Activated naive CD8-positive, alpha-beta T cell (primary cell): ENCODE measurements around the gene GRXCR1.

Experiments used
- H3K27ac Mint-ChIP-seq: one replicate; pipeline ENCODE4 v1.8.0; 2021; ENCODE audit warnings: mixed read lengths
- H3K27me3 Mint-ChIP-seq: one replicate; pipeline ENCODE4 v1.8.0; 2021; ENCODE audit warnings: mixed read lengths
- H3K36me3 Mint-ChIP-seq: one replicate; pipeline ENCODE4 v1.8.0; 2021; ENCODE audit warnings: mixed read lengths
- H3K4me1 Mint-ChIP-seq: one replicate; pipeline ENCODE4 v1.8.0; 2021; ENCODE audit warnings: low read depth, mixed read lengths
- H3K4me3 Mint-ChIP-seq: one replicate; pipeline ENCODE4 v1.8.0; 2021; ENCODE audit warnings: mild to moderate bottlenecking, mixed read lengths
- H3K9me3 Mint-ChIP-seq: one replicate; pipeline ENCODE4 v1.8.0; 2021; ENCODE audit warnings: low read depth, mixed read lengths

The GRXCR1 gene

DNA sequence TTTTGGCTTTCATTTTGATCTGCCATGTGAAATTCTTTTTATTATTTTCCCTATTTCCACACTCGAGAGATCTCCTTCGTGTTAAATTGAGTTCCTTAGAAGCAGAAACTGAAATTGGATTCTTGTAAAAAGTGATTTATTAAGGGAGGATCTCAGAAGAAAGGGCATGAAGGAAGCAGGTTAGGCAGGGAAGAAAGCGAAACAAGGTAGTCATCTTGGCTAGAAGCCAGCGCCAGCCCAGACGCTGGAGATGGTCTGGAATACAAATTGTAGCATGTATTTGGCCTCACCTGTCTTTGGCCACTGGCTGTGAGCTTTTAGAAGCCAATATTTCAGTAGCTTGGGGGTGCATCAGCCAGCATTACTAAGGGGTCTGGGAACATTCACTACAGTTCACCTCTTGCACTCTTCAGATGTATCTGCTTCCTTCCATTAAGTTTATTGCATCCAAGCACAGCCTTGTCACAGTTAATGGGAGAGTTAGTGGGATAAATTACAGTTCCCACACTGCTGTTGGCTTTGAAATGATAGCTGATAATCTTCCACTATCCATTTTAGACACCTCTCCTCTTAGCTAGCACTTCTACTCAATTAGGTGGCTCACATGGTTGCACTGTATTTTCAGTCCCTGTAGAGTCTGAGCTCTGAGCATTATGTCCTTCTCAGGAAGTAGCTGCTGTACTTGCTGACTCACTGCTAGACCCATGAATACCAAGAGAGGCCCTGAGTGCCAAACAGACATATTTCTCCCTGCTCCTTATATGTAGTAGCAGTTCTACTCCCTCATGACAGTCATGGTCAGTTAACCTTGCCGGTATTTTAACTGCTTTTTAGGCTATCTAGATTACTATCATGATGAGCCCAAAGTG lies 14.6 kb downstream of the GRXCR1 start:
- no peak overlapping the region for H3K27ac Mint-ChIP-seq
- no peaks in the 10 kb centered on the region for H3K4me1 Mint-ChIP-seq
- no peaks in the 10 kb centered on the region for H3K36me3 Mint-ChIP-seq
- peaks cover 25% of the 10 kb centered on the region for H3K27me3 Mint-ChIP-seq
- no peak overlapping the region for H3K4me3 Mint-ChIP-seq
- no peaks in the 10 kb centered on the region for H3K9me3 Mint-ChIP-seq

DNA sequence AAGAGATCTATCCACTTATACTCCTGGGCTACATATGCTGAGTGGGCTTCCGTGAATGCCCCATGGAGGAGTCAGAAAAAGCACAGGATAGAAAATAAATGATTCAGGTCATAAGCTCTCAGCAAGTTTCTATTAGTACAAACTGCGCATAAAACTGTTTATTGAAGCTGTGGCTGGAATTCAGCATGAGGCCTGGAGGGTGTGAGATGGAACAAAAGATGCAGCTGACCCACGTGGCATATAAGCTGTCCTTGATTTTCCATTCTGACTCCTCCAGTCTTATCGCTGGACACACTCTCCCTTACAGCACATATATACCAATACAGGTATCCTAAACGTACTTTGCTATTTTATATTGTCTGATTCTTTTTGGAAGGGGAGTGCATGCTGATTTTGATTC lies 17.9 kb downstream of the GRXCR1 start:
- Mint-ChIP-seq H3K36me3 (no peaks in the 10 kb centered on the region), H3K27ac (no peak overlapping the region), H3K4me3 (no peak overlapping the region), H3K9me3 (no peaks in the 10 kb centered on the region), H3K4me1 (no peaks in the 10 kb centered on the region), H3K27me3 (peaks cover 22% of the 10 kb centered on the region)

DNA sequence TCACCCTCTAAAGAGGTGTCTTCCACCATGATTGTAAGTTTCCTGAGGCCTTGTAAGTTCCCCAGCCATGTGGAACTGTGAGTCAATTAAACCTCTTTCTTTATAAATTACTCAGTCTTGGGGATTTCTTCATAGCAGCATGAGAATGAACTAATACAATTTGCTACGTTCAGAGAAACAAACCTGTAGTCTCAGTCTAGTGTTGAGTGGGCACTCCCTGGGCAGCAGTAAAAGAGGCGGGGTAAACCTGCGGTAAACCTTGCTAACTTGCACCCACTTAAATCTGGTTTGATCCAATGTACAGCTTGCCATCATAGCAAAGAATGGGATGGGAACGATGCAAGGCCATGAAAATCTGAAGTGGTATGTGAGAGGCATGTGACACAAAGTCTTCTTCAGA lies 22.4 kb downstream of the GRXCR1 start:
- no peak overlapping the region for H3K27ac Mint-ChIP-seq
- no peaks in the 10 kb centered on the region for H3K9me3 Mint-ChIP-seq
- H3K27me3 Mint-ChIP-seq, result peaks cover 7% of the 10 kb centered on the region
- no peak overlapping the region for H3K4me3 Mint-ChIP-seq
- H3K36me3 Mint-ChIP-seq, result no peaks in the 10 kb centered on the region
- no peaks in the 10 kb centered on the region for H3K4me1 Mint-ChIP-seq

GRCh38 chr4:42915484-42915883 lies 23.0 kb downstream of the GRXCR1 start:
- no peak overlapping the region for H3K4me3 Mint-ChIP-seq
- H3K27ac Mint-ChIP-seq, result no peak overlapping the region
- H3K9me3 Mint-ChIP-seq, result no peaks in the 10 kb centered on the region
- peaks cover 4% of the 10 kb centered on the region for H3K27me3 Mint-ChIP-seq
- no peaks in the 10 kb centered on the region for H3K36me3 Mint-ChIP-seq
- no peaks in the 10 kb centered on the region for H3K4me1 Mint-ChIP-seq

- H3K36me3 Mint-ChIP-seq, result no peaks in the 10 kb centered on the region
- no peaks in the 10 kb centered on the region for H3K4me1 Mint-ChIP-seq
- peaks cover 2% of the 10 kb centered on the region for H3K27me3 Mint-ChIP-seq
- H3K4me3 Mint-ChIP-seq, result no peak overlapping the region
- no peak overlapping the region for H3K27ac Mint-ChIP-seq
- no peaks in the 10 kb centered on the region for H3K9me3 Mint-ChIP-seq
Observed at GRCh38 chr4:42917296-42917695, 24.8 kb downstream of the GRXCR1 start.

DNA sequence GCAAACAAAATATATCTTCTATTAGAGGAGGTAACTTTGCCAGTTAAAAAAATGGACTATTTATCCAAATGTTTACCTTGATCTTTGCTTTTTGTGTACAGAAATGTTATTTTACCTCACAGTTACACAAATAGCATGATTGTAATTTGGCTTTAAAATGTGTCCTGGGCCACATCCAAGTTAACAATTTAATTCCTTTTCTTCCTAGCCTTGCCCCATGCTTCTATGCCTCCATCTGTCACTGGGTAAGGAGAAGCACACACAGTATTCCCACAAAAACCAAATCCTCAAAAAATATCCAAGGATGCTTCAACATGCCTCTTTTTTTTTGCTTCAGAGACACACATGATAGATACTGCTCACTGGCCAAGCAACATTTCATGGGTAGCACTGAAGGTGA lies 30.9 kb downstream of the GRXCR1 start:
- no peaks in the 10 kb centered on the region for H3K36me3 Mint-ChIP-seq
- peaks cover 11% of the 10 kb centered on the region for H3K27me3 Mint-ChIP-seq
- no peak overlapping the region for H3K4me3 Mint-ChIP-seq
- no peaks in the 10 kb centered on the region for H3K9me3 Mint-ChIP-seq
- H3K4me1 Mint-ChIP-seq, result no peaks in the 10 kb centered on the region
- H3K27ac Mint-ChIP-seq, result no peak overlapping the region

- Mint-ChIP-seq H3K27ac (no peak overlapping the region), H3K36me3 (no peaks in the 10 kb centered on the region), H3K4me1 (no peaks in the 10 kb centered on the region), H3K9me3 (no peaks in the 10 kb centered on the region), H3K4me3 (no peak overlapping the region), H3K27me3 (peaks cover 11% of the 10 kb centered on the region)
Observed at GRCh38 chr4:42925921-42926320, 33.4 kb downstream of the GRXCR1 start.

GRCh38 chr4:42927946-42928345 lies 35.4 kb downstream of the GRXCR1 start:
- Mint-ChIP-seq H3K4me1 (no peaks in the 10 kb centered on the region), H3K27ac (no peak overlapping the region), H3K9me3 (no peaks in the 10 kb centered on the region), H3K4me3 (no peak overlapping the region), H3K36me3 (no peaks in the 10 kb centered on the region), H3K27me3 (peaks cover 11% of the 10 kb centered on the region)

DNA sequence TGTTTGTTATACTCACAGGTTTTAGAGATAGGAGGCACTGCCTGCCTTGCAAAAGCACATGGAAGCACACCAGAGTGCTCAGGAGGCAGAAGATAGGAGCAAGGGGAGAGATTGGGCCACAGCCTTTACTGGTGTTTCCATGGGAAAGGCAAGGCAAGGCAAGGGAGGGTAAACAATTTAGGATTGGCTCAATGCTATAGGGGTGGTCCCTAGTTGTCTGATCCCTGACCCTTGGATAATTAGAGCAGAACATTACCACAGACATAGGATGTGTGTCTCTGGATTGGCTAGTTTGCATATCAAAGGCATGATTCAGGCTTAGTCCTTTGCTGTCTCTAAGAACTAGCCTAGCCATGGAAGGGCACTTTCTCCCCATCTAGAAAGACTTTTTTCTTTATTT lies 36.1 kb downstream of the GRXCR1 start:
- no peaks in the 10 kb centered on the region for H3K9me3 Mint-ChIP-seq
- H3K36me3 Mint-ChIP-seq, result no peaks in the 10 kb centered on the region
- no peaks in the 10 kb centered on the region for H3K4me1 Mint-ChIP-seq
- H3K4me3 Mint-ChIP-seq, result no peak overlapping the region
- H3K27ac Mint-ChIP-seq, result no peak overlapping the region
- H3K27me3 Mint-ChIP-seq, result peaks cover 9% of the 10 kb centered on the region

GRCh38 chr4:42942216-42942615 lies 49.7 kb downstream of the GRXCR1 start:
- Mint-ChIP-seq H3K27ac (no peak overlapping the region), H3K9me3 (peaks cover 4% of the 10 kb centered on the region), H3K4me3 (no peak overlapping the region), H3K4me1 (no peaks in the 10 kb centered on the region), H3K27me3 (peaks cover 8% of the 10 kb centered on the region), H3K36me3 (no peaks in the 10 kb centered on the region)

DNA sequence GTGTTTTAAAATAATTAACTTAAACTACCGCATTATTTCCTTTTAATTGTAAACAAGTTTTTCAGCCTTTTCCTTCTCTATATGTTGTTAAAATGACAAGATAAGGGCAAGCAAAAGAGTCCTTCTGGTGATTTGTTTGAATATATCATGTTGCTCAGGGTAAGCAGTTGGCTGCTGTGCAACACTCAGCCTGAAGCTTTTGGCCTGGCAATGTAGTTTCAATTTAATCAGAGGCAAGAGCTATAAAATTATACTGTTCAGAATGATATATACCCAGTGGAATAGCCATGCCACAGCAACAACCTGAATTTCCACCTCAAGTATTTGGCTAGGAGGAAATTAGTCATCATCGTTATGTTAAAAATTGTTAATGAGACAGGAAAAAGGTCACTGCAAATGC lies 53.4 kb downstream of the GRXCR1 start:
- H3K27ac Mint-ChIP-seq, result no peak overlapping the region
- H3K4me1 Mint-ChIP-seq, result no peaks in the 10 kb centered on the region
- peaks cover 8% of the 10 kb centered on the region for H3K27me3 Mint-ChIP-seq
- H3K4me3 Mint-ChIP-seq, result no peak overlapping the region
- H3K9me3 Mint-ChIP-seq, result peaks cover 4% of the 10 kb centered on the region
- H3K36me3 Mint-ChIP-seq, result no peaks in the 10 kb centered on the region

GRCh38 chr4:42953321-42953720 lies 60.8 kb downstream of the GRXCR1 start:
- Mint-ChIP-seq H3K4me1 (no peaks in the 10 kb centered on the region), H3K9me3 (no peaks in the 10 kb centered on the region), H3K4me3 (no peak overlapping the region), H3K27me3 (no peaks in the 10 kb centered on the region), H3K27ac (no peak overlapping the region), H3K36me3 (no peaks in the 10 kb centered on the region)

DNA sequence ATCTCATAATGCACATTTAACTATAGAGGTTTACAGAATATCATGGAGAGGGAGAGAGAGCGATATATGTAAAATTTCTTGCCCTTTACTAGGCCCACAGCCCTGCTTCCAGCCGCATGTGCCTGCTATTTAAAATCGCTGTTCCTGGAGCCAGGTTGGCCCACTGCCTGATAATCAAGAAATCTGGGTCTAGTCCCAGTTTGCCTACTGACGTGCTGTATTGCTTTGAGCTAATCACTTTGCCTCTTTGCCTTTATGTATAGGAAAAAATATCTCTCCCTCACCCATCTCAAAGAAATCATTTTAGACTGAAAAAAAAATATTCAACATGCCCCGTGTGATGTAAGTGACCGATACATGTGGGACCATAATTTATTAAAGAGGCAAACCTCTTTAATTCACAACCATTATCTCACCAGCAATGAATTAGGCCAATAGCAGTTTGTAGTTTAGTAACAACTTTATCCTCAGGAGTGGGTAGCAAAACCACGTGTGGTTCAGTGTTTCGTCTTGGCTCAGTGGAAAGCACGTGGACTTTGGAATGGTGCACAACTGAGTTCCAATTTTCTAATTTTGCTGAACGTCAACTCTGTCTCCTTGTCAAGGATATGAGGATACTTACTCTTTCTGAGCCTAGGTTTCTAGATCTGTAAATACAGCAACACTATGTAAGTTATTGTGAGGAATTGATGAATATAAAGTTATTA lies 62.6 kb downstream of the GRXCR1 start:
- no peaks in the 10 kb centered on the region for H3K4me1 Mint-ChIP-seq
- H3K36me3 Mint-ChIP-seq, result no peaks in the 10 kb centered on the region
- H3K27ac Mint-ChIP-seq, result no peak overlapping the region
- no peaks in the 10 kb centered on the region for H3K27me3 Mint-ChIP-seq
- H3K9me3 Mint-ChIP-seq, result no peaks in the 10 kb centered on the region
- no peak overlapping the region for H3K4me3 Mint-ChIP-seq

DNA sequence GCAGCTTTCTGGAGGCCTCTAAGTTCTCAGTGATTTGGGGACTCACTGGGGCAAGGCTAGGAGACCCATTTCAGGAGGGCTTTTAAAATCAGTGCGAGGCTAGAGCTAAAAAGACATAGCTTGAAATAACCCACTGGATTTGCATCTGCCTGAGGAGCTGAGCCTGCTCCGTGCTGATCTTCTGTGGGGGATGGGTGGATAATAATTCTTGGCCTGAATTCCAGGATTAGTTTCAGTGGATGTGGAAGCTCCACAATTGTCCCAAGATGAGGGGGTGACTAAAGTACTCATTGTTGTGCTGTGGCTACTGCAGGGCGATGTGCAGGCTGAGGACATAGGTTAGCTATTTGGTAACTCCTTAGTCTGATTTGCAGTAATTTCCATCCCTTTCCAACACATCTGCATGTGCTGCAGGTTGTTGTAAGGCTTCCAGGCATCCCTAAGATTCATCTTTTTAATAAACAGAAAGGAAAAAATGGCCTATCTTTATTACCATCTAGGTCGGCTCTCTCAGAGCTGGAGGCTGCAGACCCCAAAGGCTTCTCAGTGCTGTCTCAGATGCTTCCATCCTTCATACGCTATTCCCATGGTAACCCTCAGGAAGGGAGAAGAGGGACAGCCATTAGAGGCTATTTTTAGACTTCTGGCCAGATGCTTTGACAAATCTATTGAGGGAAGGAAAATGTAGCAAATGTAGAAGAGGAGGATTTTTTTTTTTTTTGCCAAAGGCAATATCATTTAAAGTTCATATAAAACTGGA lies 63.4 kb downstream of the GRXCR1 start:
- H3K9me3 Mint-ChIP-seq, result peaks cover 1% of the 10 kb centered on the region
- no peaks in the 10 kb centered on the region for H3K36me3 Mint-ChIP-seq

GRCh38 chr4:42965326-42965725 lies 72.8 kb downstream of the GRXCR1 start:
- Mint-ChIP-seq H3K27me3 (peaks cover 3% of the 10 kb centered on the region), H3K36me3 (no peaks in the 10 kb centered on the region), H3K4me3 (no peak overlapping the region), H3K9me3 (peaks cover 5% of the 10 kb centered on the region), H3K27ac (no peak overlapping the region), H3K4me1 (no peaks in the 10 kb centered on the region)

More for the DNA sequence above, 63.4 kb downstream of the GRXCR1 start:
- Mint-ChIP-seq H3K4me1 (no peaks in the 10 kb centered on the region), H3K27ac (no peak overlapping the region), H3K27me3 (peaks cover 2% of the 10 kb centered on the region), H3K4me3 (no peak overlapping the region)
